ENCODE results near the gene ADRB2.

- TF ChIP-seq BHLHE40 (IDR thresholded peaks at IDR 0.05; ENCODE audit: borderline replicate concordance) (no peak), ZNF384 (IDR thresholded peaks at IDR 0.05) (no peak), SP1 (IDR thresholded peaks at IDR 0.05) (no peak), CTBP1 (IDR thresholded peaks at IDR 0.05; ENCODE audit: borderline replicate concordance) (no peak), HDGF (IDR thresholded peaks at IDR 0.05; ENCODE audit: borderline replicate concordance) (no peak), TARDBP (IDR thresholded peaks at IDR 0.05) (no peak)
These were observed 21.0 kb downstream of the ADRB2 start for GRCh38 chr5:148847456-148847855.
